HG02759 (cell line): ENCODE results near the gene MBD2.

ENCODE experiments used
- ATAC-seq: cut with Tn5 transposase; IDR thresholded peaks from one replicate; pipeline ENCODE4 v1.9.1; 2021; ENCODE audit warnings: mild to moderate bottlenecking, moderate library complexity; ENCODE audit not compliant: unreplicated experiment

MBD2 gene

GRCh38 chr18:54203914-54204313 is 20.6 kb downstream of the MBD2 start:
- peak; percentile 83 for ATAC-seq

GRCh38 chr18:54202851-54203250 is 21.6 kb downstream of the MBD2 start:
- no peak for ATAC-seq

- no peak for ATAC-seq
Measured at GRCh38 chr18:54197747-54198411, 26.6 kb downstream of the MBD2 start.

- no peak for ATAC-seq
Measured at GRCh38 chr18:54193786-54194185, 30.7 kb downstream of the MBD2 start.

DNA sequence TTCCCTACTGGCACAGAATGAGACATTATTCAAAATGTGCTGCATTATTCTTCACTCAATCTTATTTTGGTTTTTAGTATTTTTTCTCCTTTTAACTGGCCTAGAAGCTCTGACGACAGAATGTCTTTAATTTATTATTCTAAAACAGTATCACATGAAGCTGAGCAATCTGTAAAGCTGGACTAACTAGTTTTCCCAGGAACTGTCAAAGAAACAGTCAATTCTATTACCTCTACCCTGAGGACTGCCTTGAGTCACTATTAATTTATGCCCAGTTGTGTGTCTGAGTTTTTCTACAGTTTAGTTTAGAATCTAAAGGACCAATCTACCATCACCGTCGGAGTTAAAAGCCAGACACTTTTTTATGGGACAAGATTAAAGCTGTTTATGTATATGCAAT is 31.6 kb downstream of the MBD2 start:
- ATAC-seq, result no peak

- ATAC-seq, result no peak
Measured at GRCh38 chr18:54192415-54192814, 32.1 kb downstream of the MBD2 start.

GRCh38 chr18:54191352-54191751 is 33.1 kb downstream of the MBD2 start:
- no peak for ATAC-seq

DNA sequence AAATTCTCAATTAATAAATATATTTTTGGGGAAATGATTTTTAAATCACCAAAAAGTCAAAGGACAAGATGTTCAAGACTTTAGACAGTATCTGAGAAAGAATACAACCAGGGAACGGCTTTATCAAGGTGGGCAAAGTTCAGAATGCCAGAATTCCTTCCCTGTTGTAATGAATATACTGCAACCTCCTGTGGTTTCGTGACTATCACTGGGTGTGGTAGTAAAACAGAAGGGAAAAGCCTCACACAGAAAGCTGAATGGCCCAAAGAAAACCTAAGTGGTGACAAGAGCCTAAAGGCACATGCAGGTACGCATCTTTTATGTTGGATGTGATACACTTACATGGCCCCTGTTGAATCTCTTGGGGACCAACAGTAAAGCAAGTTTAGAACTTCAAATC is 37.1 kb downstream of the MBD2 start:
- no peak for ATAC-seq

DNA sequence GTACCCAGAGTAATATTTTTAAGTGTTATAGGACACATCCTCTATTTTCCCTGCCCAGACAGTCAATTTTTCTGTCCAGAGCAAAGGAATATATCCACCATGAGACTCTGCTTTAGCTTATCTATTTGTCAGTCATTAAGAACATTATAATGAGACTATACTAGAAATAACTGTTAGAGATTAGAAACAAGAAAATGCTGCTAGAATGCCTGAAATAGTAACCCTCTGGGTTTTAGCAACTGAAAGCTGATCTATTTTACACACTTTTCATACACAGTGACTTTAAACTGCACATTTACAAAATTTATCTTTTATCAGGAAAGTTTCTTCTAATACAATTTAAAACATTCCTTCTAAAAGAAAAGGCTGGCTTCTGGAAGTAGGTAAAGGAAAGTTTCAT is 39.6 kb downstream of the MBD2 start:
- ATAC-seq, result no peak

DNA sequence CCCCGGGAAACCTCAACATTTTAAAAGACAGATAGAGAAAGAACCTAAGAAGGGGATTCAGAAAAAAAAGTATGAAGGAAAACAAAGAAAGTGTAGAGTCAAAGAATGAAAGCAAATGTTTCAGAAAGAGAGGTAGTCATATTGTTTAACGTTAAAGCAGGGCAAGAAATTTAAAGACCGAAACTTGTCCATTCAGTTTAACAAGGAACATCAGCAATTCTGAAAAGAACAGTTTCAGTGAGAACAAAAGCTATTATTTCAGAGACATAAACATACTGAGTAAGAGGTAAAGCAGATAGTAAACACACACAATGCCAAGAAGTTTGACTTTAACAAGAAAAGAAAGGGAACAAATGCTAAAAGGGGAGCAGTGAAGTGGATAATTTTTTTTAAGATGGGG is 41.1 kb downstream of the MBD2 start:
- no peak for ATAC-seq

GRCh38 chr18:54181856-54182602 is 42.4 kb downstream of the MBD2 start:
- ATAC-seq, result peak; percentile 76

- ATAC-seq, result peak; percentile 59
Measured at GRCh38 chr18:54173980-54174630, 50.4 kb downstream of the MBD2 start.

DNA sequence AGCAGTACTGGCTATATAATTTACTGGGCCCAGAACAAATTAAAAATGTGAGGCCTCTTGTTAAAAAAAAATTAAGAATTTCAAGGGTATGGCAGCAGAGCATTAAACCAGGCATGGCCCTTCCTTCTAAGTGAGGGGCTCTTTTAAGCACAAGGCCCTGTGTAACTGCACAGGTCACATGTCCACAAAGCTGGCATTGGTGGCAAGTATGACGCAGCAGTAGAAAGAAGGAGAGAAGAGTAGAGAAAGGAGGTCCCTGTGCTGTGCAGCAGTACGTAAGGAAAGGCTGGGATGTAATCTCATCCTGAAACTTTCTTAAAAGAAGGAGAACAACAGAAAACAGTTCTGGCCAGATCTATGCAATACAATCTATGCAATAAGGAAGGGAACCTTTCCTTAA is 51.2 kb downstream of the MBD2 start:
- no peak for ATAC-seq

DNA sequence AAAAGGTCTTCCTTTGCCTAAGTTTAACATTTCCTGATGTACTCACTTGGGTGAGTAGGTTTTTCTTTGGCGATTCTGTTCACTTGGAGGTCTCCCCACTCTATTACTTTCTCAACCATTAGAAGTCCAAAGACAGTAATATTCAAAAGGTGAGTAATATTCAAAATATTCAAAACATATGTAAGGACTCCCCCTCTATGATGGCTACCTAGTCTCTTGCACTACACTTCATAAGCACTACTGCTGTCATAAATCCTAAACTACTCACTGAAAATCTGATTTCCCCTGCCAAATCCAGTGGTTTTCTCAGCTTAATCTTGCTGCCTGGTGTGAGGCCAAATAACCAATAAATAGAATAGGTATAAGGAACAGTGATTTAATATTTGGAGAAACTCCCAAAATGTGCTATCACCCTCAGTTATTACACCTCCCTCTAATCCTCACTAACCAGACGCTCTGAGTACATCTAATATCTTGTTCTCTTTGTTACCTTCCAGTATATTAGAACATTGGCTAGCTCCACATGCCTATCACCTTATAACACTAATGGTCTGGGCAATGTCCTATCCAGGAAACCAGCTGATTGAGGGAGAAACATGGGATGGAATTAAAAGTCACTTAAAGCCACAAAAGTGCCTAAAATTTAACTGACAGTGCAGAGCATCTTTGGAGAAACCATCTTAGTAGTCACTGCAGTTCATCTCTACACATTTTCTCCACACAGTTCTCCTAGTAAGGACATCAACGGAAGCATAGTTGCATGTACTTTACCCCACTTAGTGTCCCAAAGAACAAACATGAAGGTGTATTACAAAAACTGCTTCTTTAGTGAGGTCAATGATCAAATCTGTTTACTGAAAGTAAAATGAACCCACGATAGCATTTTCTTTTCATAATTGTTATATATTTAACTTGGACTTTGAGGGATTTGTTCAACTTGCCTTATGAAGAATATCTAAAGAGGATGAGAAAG is 54.8 kb downstream of the MBD2 start:
- ATAC-seq, result no peak

GRCh38 chr18:54165450-54165849 is 59.0 kb downstream of the MBD2 start:
- ATAC-seq, result no peak

GRCh38 chr18:54163453-54163852 is 61.0 kb downstream of the MBD2 start:
- no peak for ATAC-seq

- ATAC-seq, result no peak
Measured at GRCh38 chr18:54162431-54162830, 62.0 kb downstream of the MBD2 start.

DNA sequence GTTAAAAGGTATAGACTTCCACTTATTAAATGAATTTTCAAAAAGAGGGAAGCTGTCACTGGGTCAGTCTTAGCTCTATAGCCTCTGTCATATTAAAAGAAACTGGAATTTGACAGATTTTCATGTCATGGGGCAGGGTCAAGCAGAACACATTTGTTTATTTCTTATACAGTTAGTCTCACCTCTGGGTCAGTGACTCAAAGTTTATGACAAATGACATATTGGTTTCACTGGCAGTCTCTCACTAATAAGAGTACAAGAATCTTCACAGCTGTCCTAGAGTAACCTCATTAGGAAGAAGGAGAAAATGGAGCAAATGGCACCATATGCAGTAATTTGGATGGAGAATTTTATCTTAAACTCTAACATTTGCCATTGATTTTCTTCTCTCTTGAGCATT is 63.2 kb downstream of the MBD2 start:
- ATAC-seq, result no peak

- no peak for ATAC-seq
Measured at GRCh38 chr18:54159906-54160305, 64.6 kb downstream of the MBD2 start.

- no peak for ATAC-seq
Measured at GRCh38 chr18:54157646-54158385, 66.7 kb downstream of the MBD2 start.
